OCI-LY7 (cell line): ENCODE results near the gene BTBD9. TPM values are rescaled to one million over a fixed set of nuclear protein-coding genes. Genes with fewer than 3 reads are reported as not detected.

Source experiments
- BruUV-seq: library from RNA; stranded (reverse); fragments of 400-500 nt; replicated peaks from 2 replicates; lab custom pipeline; 2021; lab: Mats Ljungman, UMichigan
- CTCF ChIA-PET: fragments of 300-600 bp; sonication (Branson Sonifier 250); formaldehyde crosslinking; loops from one replicate; lab custom pipeline; 2022; ENCODE audit warnings: antibody characterized with exemption; ENCODE audit not compliant: unreplicated experiment; lab: Charles Lee
- POLR2A ChIA-PET: fragments of 300-600 bp; sonication (Branson Sonifier 250); formaldehyde crosslinking; loops from one replicate; lab custom pipeline; 2022; ENCODE audit warnings: antibody characterized with exemption; lab: Charles Lee
- DNase-seq: peaks from one replicate; pipeline ENCODE4 v3.0.0-alpha.2; 2015; ENCODE audit warnings: low spot score
- H2AFZ ChIP-seq: fragments of 200-600 bp; sonication (generic), shearing (Covaris generic); 2 replicates; pipeline ENCODE4 v1.6.1; 2014; ENCODE audit warnings: mild to moderate bottlenecking, antibody characterized with exemption, low read length, moderate library complexity
- H3K27ac ChIP-seq: fragments of 200-600 bp; sonication (generic); 2 replicates; pipeline ENCODE4 v1.5.1; 2014; ENCODE audit warnings: mixed run types, low read depth, mild to moderate bottlenecking, moderate library complexity, low read length, inconsistent platforms; ENCODE audit not compliant: poor library complexity, severe bottlenecking
- H3K36me3 ChIP-seq: fragments of 200-600 bp; sonication (generic); 2 replicates; pipeline ENCODE4 v1.6.1; 2014; ENCODE audit warnings: mild to moderate bottlenecking, antibody characterized with exemption, low read length, moderate library complexity, mixed read lengths; ENCODE audit not compliant: insufficient read depth
- H3K4me1 ChIP-seq: fragments of 200-600 bp; sonication (generic); 2 replicates; pipeline ENCODE4 v1.5.1; 2014; ENCODE audit warnings: mild to moderate bottlenecking, low read length; ENCODE audit not compliant: insufficient read depth, poor library complexity, severe bottlenecking
- H3K4me2 ChIP-seq: fragments of 200-600 bp; sonication (generic); 2 replicates; pipeline ENCODE4 v1.6.1; 2014; ENCODE audit warnings: mild to moderate bottlenecking, low read length
- H3K4me3 ChIP-seq: fragments of 200-600 bp; sonication (generic); 2 replicates; pipeline ENCODE4 v1.5.1; 2014; ENCODE audit warnings: mild to moderate bottlenecking, low read depth, low read length; ENCODE audit not compliant: poor library complexity, severe bottlenecking
- H3K79me2 ChIP-seq: fragments of 200-600 bp; sonication (generic); 2 replicates; pipeline ENCODE4 v1.6.1; 2016; ENCODE audit warnings: low read depth, mild to moderate bottlenecking, low read length, moderate library complexity, mixed read lengths; ENCODE audit not compliant: insufficient read depth
- H3K9me2 ChIP-seq: fragments of 200-600 bp; sonication (generic); 2 replicates; pipeline ENCODE4 v1.6.1; 2016; ENCODE audit warnings: mild to moderate bottlenecking, low read length, mixed read lengths; ENCODE audit not compliant: insufficient read depth
- H3K9me3 ChIP-seq: fragments of 200-600 bp; sonication (generic); 2 replicates; pipeline ENCODE4 v1.6.1; 2014; ENCODE audit warnings: mild to moderate bottlenecking, mixed run types, low read length, mixed read lengths
- H4K20me1 ChIP-seq: fragments of 200-600 bp; sonication (generic); 2 replicates; pipeline ENCODE4 v1.6.1; 2014; ENCODE audit warnings: mild to moderate bottlenecking, antibody characterized with exemption, low read length, moderate library complexity, mixed read lengths; ENCODE audit not compliant: insufficient read depth
- EZH2phosphoT487 ChIP-seq: fragments of 200-600 bp; sonication (generic); IDR thresholded peaks from 2 replicates; pipeline ENCODE4 v1.6.1; 2018; ENCODE audit warnings: low read depth, borderline replicate concordance, mild to moderate bottlenecking, mixed run types, antibody characterized with exemption, low read length, moderate library complexity, mixed read lengths
- intact Hi-C: fragments of 100-400 bp; cut with micrococcal nuclease; formaldehyde crosslinking; loops from one replicate; pipeline ENCODE4 v1.10.0; 2022; ENCODE audit not compliant: unreplicated experiment
- total RNA-seq, 2 experiments: library from RNA; depleted of rRNA in 1 of 2; stranded (reverse); fragments of >200 nt in 1 of 2; shearing (Covaris generic) in 1 of 2; gene quantifications; 2 replicates each; pipeline ENCODE4 v1.2.3, GENCODE V29; 2014 to 2022
- TF ChIP-seq, protein P1 (sequence below): fragments of 200-600 bp; sonication (generic); conservative IDR thresholded peaks from 2 replicates; pipeline ENCODE4 v1.5.1; 2014; ENCODE audit warnings: mild to moderate bottlenecking, antibody characterized with exemption, low read length, moderate library complexity, mixed read lengths

Gene BTBD9
- total RNA-seq, 2 experiments from 2014 or later = 5.9 to 7.3 TPM

GRCh38 chr6:38507173-38507572 is 132.6 kb downstream of the BTBD9 start:
- TF ChIP-seq, protein P1, sequence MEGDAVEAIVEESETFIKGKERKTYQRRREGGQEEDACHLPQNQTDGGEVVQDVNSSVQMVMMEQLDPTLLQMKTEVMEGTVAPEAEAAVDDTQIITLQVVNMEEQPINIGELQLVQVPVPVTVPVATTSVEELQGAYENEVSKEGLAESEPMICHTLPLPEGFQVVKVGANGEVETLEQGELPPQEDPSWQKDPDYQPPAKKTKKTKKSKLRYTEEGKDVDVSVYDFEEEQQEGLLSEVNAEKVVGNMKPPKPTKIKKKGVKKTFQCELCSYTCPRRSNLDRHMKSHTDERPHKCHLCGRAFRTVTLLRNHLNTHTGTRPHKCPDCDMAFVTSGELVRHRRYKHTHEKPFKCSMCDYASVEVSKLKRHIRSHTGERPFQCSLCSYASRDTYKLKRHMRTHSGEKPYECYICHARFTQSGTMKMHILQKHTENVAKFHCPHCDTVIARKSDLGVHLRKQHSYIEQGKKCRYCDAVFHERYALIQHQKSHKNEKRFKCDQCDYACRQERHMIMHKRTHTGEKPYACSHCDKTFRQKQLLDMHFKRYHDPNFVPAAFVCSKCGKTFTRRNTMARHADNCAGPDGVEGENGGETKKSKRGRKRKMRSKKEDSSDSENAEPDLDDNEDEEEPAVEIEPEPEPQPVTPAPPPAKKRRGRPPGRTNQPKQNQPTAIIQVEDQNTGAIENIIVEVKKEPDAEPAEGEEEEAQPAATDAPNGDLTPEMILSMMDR = no peak
- no peak for TF ChIP-seq EZH2phosphoT487
- Histone ChIP-seq H3K79me2 (no peaks in the 10 kb centered on the region), H3K4me3 (no peak overlapping the region), H3K9me3 (no peaks in the 10 kb centered on the region), H3K9me2 (no peaks in the 10 kb centered on the region), H3K27ac (no peak overlapping the region), H3K4me2 (no peak overlapping the region), H2AFZ (no peak overlapping the region), H3K36me3 (no peaks in the 10 kb centered on the region), H4K20me1 (no peaks in the 10 kb centered on the region; the same call in 1 of the 2 replicates), H3K4me1 (no peaks in the 10 kb centered on the region)
- CTCF ChIA-PET = no interaction called here
- no TSS peak for BruUV-seq
- POLR2A ChIA-PET = no interaction called here
- no peak for DNase-seq
- intact Hi-C loops = no loop called here

DNA sequence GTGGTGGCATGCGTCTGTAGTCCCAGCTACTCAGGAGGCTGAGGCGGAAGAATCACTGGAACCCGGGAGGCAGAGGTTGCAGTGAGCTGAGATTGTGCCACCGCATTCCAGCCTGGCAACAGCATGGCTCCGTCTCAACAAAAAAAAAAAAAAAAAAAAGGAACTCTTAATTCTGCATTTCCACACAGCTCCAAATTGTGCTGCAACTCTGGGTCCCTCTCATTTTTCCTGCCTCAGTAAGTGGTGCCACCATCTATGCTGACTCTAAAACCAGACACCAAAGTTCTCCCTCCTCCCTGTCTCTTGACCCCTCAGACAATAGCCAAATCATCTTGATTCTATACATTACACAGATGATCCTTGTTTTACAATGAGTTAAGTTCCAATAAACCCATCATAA is 133.9 kb downstream of the BTBD9 start:
- POLR2A ChIA-PET = no interaction called here

DNA sequence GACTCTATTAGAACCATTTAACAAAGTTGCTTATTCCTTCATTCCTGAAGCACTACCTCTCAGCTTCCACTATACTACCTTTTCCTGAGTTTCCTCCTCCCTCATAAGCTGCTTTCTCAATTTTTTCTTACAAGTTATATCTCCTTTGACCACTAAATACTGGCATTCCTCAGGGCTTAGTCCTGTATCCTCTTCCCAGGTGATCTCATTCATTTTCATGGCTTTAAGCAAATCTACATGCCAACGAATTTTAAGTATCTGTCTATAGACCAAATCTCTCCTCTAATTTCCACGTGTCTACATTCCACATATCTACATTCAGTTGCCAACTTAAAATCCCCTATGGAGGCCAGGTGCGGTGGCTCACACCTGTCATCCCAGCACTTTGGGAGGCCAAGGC is 134.7 kb downstream of the BTBD9 start:
- no peak for DNase-seq
- intact Hi-C loops = no loop called here
- Histone ChIP-seq H3K4me1 (no peaks in the 10 kb centered on the region), H4K20me1 (no peaks in the 10 kb centered on the region; the same call in 1 of the 2 replicates), H3K4me2 (no peak overlapping the region), H3K9me3 (no peaks in the 10 kb centered on the region), H3K27ac (no peak overlapping the region), H2AFZ (no peak overlapping the region), H3K9me2 (no peaks in the 10 kb centered on the region), H3K36me3 (no peaks in the 10 kb centered on the region), H3K4me3 (no peak overlapping the region), H3K79me2 (no peaks in the 10 kb centered on the region)
- BruUV-seq = no TSS peak
- TF ChIP-seq, protein P1 = no peak
- TF ChIP-seq EZH2phosphoT487 = no peak
- POLR2A ChIA-PET = no interaction called here
- CTCF ChIA-PET = no interaction called here

More for the DNA sequence above, 133.9 kb downstream of the BTBD9 start:
- DNase-seq = no peak
- H3K27ac ChIP-seq = no peak overlapping the region
- no peaks in the 10 kb centered on the region; the same call in 1 of the 2 replicates for H4K20me1 ChIP-seq
- no peaks in the 10 kb centered on the region for H3K36me3 ChIP-seq
- no peak overlapping the region for H3K4me2 ChIP-seq
- no peaks in the 10 kb centered on the region for H3K79me2 ChIP-seq
- TF ChIP-seq EZH2phosphoT487 = no peak
- TF ChIP-seq, protein P1 = no peak
- intact Hi-C loops = no loop called here
- no peak overlapping the region for H2AFZ ChIP-seq
- no peak overlapping the region for H3K4me3 ChIP-seq
- H3K9me3 ChIP-seq = no peaks in the 10 kb centered on the region
- no peaks in the 10 kb centered on the region for H3K9me2 ChIP-seq
- CTCF ChIA-PET = no interaction called here
- BruUV-seq = no TSS peak
- H3K4me1 ChIP-seq = no peaks in the 10 kb centered on the region
